Measurements from ENCODE around the gene OPCML.

The OPCML gene

DNA sequence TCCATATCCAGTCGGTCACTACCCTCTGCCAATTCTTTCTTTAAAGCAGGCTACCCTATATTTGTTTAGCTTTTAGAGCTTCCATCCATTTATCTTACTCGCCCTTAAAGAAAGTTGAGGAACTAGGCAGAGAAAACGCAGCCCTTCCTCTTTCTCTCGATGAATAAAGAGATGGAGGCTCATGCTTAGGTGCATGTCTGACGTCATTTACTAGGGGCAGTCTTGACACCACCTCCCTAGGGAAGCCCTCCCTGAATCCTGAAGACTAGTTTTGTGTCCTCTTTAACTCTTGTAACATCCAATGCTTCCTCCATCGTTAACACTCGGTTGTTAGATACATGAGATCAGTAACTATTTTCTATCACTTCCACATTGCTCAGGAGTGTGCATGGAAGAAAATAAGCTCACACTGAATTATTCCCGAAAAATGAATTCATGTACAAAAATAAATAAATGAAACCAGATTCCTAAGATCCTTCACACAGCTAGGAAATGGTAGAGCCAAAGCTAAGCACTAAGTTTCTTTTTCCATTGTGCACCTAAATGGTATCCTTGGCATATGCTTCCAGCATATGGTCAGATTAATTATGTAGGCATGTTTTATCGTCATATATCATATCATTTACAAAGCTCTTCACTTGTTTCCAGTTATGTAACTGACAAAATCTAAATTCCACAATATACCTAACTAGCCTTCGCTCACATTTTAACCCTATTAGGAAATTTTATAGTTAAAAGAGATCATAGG is 291.2 kb downstream of the OPCML start:
- in situ Hi-C loops (cut with MboI; ENCODE audit: low sequenced_read_pairs), result no loop called here

DNA sequence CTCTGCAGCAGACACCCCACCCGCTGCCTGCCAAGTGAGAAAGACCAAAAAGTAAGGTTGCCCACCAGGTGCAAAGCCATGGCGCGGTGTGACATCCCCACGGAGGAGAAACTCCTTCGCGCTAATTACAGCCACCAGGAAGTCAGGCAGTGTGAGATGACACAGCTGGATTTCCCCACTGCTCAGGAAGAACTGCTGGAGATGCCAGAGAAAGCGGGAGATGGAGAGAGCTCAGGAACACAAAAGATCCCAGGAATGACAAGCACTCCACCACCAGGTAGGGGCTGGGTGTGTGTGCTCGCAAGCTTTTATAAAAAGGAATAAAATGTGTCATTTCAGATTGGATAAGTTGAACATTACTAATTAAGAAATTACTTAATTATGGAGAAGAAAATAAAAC is 292.7 kb downstream of the OPCML start:
- in situ Hi-C loops (cut with MboI; ENCODE audit: low sequenced_read_pairs), result no loop called here

DNA sequence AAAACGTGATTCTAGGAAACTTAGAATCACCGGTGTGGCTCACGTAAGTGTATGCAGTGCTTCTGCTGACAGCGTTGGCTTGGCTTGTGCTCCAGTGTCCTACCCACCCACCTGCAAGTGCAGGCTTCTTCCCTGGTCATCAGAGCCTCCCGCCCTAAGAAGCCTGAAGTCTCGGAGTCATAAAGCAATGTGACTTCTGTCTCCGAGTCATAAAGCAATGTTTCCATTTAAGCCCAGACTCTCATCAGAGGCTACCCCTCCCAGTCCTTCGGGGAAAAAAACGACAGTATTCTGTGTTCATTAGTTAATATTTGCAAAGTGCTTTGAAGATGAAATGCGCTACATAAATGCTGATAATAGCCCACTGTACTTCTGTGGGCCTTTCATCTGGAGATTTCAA is 293.8 kb downstream of the OPCML start:
- in situ Hi-C loops (cut with MboI; ENCODE audit: low sequenced_read_pairs), result no loop called here

DNA sequence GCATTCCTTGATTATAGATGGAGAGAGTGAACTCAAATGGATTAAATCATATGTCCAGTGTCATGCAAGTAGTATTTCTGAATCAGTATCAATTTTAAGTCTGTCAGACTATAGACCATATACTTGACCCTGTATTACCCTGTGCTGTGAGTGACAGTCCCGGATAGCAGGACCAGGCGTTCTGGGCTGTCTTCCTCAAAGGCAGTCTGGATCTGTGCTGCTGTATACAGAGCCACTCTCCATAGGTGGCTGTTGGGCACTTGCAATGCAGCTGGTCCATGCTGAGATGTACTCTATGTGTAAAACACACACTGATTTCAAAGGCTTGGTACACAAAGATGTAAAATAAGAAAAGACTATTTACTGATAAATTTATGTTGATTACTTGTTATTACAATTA is 294.3 kb downstream of the OPCML start:
- in situ Hi-C loops (cut with MboI; ENCODE audit: low sequenced_read_pairs), result no loop called here

- in situ Hi-C loops (cut with MboI; ENCODE audit: low sequenced_read_pairs), result no loop called here
Observed at GRCh38 chr11:133235381-133235780, 296.9 kb downstream of the OPCML start.

DNA sequence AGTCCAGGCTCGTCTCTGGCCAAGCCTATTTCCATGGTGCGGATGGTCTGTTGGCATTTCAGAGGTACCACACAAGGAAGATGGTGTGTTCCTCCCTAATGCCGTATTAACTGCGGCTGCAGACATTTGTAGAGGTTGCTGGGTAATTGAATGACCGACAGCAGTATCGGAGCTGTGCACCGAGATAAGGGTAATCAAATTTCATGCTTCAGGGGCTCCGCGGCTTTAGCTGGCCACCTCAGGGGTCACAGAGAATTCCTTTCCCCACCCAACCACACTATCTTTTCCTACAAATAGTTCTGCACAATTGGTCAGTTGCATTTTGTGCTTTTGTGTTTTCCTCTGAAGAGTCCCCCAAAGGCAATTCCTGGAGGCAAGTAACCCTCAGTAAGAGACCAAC is 297.4 kb downstream of the OPCML start:
- in situ Hi-C loops (cut with MboI; ENCODE audit: low sequenced_read_pairs), result no loop called here

DNA sequence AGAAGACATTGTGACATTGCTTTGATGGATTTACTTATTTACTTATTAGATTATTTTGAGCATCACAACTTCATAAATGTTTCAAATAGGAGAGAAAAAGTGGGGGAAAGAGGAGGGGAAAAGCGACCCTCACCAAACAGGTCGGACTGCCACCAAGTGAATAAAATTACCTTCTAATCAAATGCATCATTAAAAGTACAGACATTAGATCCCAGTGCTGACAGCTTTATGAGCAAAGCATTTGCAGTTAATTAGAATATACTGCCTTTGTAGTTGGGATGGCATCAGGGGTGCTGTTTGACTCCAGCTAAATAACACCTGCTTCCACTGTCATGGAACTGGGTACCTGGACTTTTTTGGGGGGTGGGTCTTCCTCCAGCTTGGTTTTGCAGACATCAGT is 299.6 kb downstream of the OPCML start:
- in situ Hi-C loops (cut with MboI; ENCODE audit: low sequenced_read_pairs), result no loop called here

DNA sequence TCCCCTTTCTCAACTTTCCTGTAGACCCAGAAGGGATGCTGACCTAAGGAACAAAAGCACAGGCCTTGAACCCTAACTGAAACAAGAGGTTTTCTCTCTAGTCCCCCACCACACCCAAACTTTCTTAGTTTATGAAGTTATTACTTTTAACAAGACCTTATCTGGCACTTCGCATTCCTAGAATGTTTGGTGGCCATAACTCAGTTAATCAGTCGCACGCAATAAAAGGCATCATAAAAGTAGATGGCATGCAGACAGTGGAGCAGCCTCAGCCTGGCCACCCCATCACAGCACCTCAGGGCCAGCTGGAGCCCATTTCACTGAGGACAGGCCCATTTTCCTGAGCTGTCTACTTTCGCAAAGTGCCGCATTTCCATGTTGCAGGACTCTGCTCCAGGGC is 301.9 kb downstream of the OPCML start:
- in situ Hi-C loops (cut with MboI; ENCODE audit: low sequenced_read_pairs), result no loop called here

DNA sequence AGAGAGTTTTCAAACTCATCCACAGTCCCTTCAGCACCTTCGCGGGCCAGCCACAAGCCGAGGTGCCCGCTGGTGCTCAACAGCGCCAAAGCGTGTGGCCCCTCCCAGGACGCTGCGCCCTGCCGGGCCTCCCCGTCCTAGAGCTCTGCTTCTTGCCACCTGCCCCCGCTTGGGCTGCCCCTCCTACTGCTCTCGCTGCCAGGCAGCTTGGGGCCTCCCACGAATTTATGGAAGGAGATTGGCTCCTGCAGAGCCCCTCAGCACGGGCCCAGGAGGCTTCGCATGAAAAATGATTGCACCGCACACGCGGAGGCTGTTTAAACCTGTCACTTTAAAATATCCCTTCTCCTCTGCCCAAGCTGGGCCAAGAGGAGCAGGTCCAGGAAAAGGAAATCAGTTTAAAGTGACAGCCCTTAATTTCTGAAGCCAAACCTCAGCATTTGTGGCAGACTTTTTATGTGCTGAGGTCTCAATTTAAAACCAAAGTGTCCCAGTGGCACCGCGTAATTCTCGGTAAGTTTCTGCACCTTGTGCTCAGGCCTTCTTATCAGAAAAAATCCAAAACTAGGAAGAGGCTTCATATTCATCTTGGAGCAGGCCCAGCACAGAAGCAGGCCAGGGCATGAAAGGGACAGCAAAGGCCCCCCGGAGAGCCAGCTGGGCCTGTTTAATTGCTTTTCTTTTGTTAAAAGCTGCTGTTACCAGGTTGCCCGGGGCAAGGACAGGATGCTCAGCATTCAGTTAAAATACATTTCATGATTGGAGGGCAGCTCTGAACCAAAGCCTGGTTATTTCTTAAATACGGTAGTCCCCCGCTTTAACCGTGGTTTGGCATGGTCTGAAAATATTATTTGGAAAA is 303.6 kb downstream of the OPCML start:
- in situ Hi-C loops (cut with MboI; ENCODE audit: low sequenced_read_pairs), result no loop called here

DNA sequence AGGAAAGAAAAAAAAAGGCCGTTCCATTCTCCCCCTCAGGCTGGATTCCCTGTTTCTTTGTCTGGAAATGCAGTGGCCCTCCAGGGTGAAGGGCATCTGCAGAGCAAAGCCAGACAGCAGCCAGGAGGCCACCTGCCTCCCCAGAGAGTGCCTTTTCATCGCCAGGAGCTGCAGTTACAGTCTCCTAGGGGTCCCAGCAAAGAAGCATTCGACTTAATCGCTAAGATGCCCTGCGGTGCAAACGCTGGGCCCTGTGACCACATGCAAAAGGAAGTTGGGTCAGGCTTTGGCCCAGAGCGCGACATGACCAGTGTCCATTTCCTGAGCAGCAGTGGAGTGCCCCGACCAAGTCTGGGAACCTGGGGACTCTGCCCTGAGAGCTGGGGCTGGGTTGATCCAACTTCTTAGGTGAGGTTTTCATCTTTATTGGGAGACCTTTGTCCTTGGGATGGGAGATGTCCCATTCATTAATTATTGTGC is 304.6 kb downstream of the OPCML start:
- in situ Hi-C loops (cut with MboI; ENCODE audit: low sequenced_read_pairs), result no loop called here

- in situ Hi-C loops (cut with MboI; ENCODE audit: low sequenced_read_pairs), result no loop called here
Observed at GRCh38 chr11:133224271-133224670, 308.0 kb downstream of the OPCML start.

- in situ Hi-C loops (cut with MboI; ENCODE audit: low sequenced_read_pairs), result no loop called here
Observed at GRCh38 chr11:133222425-133223330, 309.6 kb downstream of the OPCML start.

GRCh38 chr11:133219543-133219942 is 312.8 kb downstream of the OPCML start:
- in situ Hi-C loops (cut with MboI; ENCODE audit: low sequenced_read_pairs), result no loop called here

- in situ Hi-C loops (cut with MboI; ENCODE audit: low sequenced_read_pairs), result no loop called here
Observed at GRCh38 chr11:133216813-133217212, 315.5 kb downstream of the OPCML start.

DNA sequence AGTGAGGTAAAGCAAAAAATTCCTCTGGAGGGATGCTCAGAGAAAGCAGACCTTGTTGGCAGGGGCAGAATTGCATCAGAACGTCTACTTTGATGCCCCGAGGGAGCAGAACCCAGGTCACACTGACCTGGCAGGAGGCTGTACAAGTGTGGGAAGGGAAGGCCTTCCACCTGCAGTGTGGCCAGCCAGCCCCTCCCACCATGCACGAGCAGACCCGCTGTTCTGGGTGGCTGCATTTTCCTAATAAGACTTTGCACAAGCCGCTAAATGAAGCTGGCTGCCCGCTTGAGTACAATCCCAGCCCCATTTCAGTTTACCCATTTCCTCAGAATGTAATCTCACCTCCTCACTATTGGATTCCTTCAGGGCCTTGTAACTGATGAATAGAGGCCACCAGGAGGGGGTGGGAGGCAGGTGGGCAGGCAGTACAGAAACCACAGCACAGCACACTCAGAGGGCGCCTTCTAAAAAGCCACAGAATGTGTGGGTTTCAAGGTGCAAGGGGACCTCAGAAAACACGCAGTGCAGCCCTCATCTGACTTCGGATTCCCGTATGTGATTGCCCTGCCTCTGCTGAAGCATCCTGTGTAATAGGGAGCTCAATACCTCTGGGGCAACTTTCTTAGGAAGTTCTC is 316.6 kb downstream of the OPCML start:
- in situ Hi-C loops (cut with MboI; ENCODE audit: low sequenced_read_pairs), result no loop called here

GRCh38 chr11:133214646-133215045 is 317.7 kb downstream of the OPCML start:
- in situ Hi-C loops (cut with MboI; ENCODE audit: low sequenced_read_pairs), result no loop called here

GRCh38 chr11:133212201-133212600 is 320.1 kb downstream of the OPCML start:
- in situ Hi-C loops (cut with MboI; ENCODE audit: low sequenced_read_pairs), result no loop called here

GRCh38 chr11:133207995-133208394 is 324.3 kb downstream of the OPCML start:
- in situ Hi-C loops (cut with MboI; ENCODE audit: low sequenced_read_pairs), result no loop called here

GRCh38 chr11:133206313-133207005 is 325.8 kb downstream of the OPCML start:
- in situ Hi-C loops (cut with MboI; ENCODE audit: low sequenced_read_pairs), result no loop called here

- in situ Hi-C loops (cut with MboI; ENCODE audit: low sequenced_read_pairs), result no loop called here
Observed at GRCh38 chr11:133204158-133204557, 328.1 kb downstream of the OPCML start.
